ENCODE measurements around the gene GMCL1.

Gene GMCL1

DNA sequence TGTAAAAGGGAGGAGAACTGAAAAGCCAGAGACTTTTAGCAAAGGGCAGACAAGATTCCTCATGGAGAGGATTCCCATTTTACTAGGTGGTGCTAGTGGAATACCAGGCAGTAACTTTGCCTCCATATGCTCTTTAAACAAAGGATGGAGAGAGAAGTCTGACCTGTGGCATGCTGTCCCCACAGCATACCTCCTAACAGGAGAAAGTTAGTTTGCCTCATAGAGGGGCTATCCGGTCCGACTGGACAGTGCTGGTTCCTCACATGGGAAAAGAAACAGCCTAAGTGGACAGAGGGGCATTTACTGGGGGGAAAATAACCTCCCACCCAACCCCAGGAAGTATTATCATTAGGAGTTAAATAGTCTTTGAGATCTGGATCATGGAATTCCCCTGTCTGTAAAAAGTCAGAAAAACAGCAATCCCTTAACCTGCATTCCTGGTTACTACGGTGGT is 31.6 kb upstream of the GMCL1 start:
- no peaks in the 10 kb centered on the region for H4K20me1 ChIP-seq (ENCODE audit: insufficient read depth, low read length, poor library complexity, severe bottlenecking)
- H3K4me3 ChIP-seq (ENCODE audit: low read length, poor library complexity, severe bottlenecking): peak overlapping the region; percentile 70
- peak overlapping the region; percentile 80 for H3K4me2 ChIP-seq (ENCODE audit: low read depth, low read length, poor library complexity, severe bottlenecking)

DNA sequence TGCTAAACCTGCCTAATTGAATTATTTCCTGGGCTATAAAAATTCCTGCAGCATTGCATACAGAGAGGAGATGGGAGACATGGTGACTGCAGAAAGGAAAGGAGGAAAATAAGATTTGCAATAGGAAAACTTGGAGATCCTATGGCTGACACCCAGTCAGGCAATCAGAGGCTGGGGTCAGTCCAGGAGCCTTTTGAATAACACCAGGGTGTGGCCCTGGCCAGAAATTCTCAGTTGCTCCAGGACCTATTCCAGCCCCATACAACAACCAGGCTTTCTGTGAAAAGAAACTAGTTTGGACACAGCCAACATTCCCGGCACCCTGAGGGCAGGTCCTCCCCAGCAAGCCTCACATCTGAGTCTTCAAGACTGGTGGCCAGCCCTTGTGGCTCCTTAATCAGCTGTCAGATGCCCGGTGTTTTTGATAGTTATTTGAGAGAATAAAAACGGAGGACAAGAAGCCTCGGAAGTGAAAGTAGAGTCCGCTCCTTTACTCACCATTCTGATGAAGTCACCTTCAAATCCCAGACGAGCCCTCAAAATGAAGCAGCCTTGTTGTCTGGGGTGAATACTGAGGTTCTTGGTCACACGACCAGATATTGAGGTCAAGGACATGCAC is 31.1 kb upstream of the GMCL1 start:
- Histone ChIP-seq H3K4me3 (ENCODE audit: low read length, poor library complexity, severe bottlenecking) (peak overlapping the region; percentile 70), H3K4me1 (ENCODE audit: insufficient read depth, low read length, poor library complexity, severe bottlenecking) (peaks cover 27% of the 10 kb centered on the region), H3K9me2 (replicated peaks; ENCODE audit: low read depth, low read length) (no peaks in the 10 kb centered on the region), H3K36me3 (ENCODE audit: insufficient read depth, low read length) (no peaks in the 10 kb centered on the region), H3K27me3 (ENCODE audit: insufficient read depth, low read length, poor library complexity, severe bottlenecking) (no peaks in the 10 kb centered on the region), H2AFZ (ENCODE audit: low read length) (peak overlapping the region; percentile 77), H3K9me3 (ENCODE audit: insufficient read depth, low read depth, low read length) (no peaks in the 10 kb centered on the region), H4K20me1 (ENCODE audit: insufficient read depth, low read length, poor library complexity, severe bottlenecking) (no peaks in the 10 kb centered on the region), H3K9ac (ENCODE audit: low read depth, low read length, poor library complexity, severe bottlenecking) (peak overlapping the region; percentile 59), H3K79me2 (ENCODE audit: insufficient read depth, low read length) (no peaks in the 10 kb centered on the region), H3K4me2 (ENCODE audit: low read depth, low read length, poor library complexity, severe bottlenecking) (peak overlapping the region; percentile 80), H3F3A (ENCODE audit: low read depth) (no peaks in the 10 kb centered on the region)
- no peak for TF ChIP-seq EZH2phosphoT487 (IDR thresholded peaks at IDR 0.05; ENCODE audit: borderline replicate concordance)
- TF ChIP-seq, protein P1, sequence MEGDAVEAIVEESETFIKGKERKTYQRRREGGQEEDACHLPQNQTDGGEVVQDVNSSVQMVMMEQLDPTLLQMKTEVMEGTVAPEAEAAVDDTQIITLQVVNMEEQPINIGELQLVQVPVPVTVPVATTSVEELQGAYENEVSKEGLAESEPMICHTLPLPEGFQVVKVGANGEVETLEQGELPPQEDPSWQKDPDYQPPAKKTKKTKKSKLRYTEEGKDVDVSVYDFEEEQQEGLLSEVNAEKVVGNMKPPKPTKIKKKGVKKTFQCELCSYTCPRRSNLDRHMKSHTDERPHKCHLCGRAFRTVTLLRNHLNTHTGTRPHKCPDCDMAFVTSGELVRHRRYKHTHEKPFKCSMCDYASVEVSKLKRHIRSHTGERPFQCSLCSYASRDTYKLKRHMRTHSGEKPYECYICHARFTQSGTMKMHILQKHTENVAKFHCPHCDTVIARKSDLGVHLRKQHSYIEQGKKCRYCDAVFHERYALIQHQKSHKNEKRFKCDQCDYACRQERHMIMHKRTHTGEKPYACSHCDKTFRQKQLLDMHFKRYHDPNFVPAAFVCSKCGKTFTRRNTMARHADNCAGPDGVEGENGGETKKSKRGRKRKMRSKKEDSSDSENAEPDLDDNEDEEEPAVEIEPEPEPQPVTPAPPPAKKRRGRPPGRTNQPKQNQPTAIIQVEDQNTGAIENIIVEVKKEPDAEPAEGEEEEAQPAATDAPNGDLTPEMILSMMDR (conservative IDR thresholded peaks at IDR 0.05; ENCODE audit: low read length): no peak

More for the DNA sequence above, 31.6 kb upstream of the GMCL1 start:
- TF ChIP-seq EZH2phosphoT487 (IDR thresholded peaks at IDR 0.05; ENCODE audit: borderline replicate concordance): no peak
- TF ChIP-seq, protein P1 (conservative IDR thresholded peaks at IDR 0.05; ENCODE audit: low read length): no peak
- Histone ChIP-seq H3K36me3 (ENCODE audit: insufficient read depth, low read length) (no peaks in the 10 kb centered on the region), H3K4me1 (ENCODE audit: insufficient read depth, low read length, poor library complexity, severe bottlenecking) (peaks cover 24% of the 10 kb centered on the region), H3F3A (ENCODE audit: low read depth) (no peaks in the 10 kb centered on the region), H3K79me2 (ENCODE audit: insufficient read depth, low read length) (no peaks in the 10 kb centered on the region), H3K27me3 (ENCODE audit: insufficient read depth, low read length, poor library complexity, severe bottlenecking) (no peaks in the 10 kb centered on the region), H3K9me3 (ENCODE audit: insufficient read depth, low read depth, low read length) (no peaks in the 10 kb centered on the region), H2AFZ (ENCODE audit: low read length) (no peak overlapping the region), H3K9ac (ENCODE audit: low read depth, low read length, poor library complexity, severe bottlenecking) (peak overlapping the region; percentile 59), H3K9me2 (replicated peaks; ENCODE audit: low read depth, low read length) (no peaks in the 10 kb centered on the region)

DNA sequence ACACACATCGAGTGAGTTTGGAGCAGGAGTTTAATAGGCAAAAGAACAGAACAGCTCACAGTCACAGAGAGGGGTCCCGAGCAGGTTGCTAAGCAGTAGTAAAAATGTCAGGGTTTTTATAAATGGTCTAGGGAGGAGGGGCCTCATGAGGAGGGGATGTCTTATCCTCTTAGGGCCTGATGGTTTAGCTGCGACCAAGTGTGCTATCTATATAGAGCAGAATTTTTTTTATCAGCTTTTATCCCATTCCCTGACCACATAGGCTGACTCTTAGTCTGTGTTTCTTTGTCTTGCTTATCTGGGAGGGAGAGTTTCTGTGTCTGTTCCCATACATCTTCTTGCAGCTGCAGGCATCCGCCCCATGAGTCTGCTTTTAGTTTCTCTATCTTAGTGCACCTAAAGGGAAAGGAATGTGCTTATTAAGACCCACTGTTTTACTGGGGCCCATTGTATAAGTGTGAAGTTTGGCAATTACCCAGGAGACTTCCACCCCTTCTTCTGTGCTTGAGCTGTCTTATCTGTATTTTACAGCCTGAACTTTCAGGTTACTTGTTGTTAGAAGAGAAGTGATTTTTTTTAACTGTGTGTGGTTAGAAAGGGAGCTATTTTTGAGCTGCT is 30.4 kb upstream of the GMCL1 start:
- peak overlapping the region; percentile 59 for H3K9ac ChIP-seq (ENCODE audit: low read depth, low read length, poor library complexity, severe bottlenecking)
- no peak for TF ChIP-seq EZH2phosphoT487 (IDR thresholded peaks at IDR 0.05; ENCODE audit: borderline replicate concordance)
- TF ChIP-seq, protein P1 (conservative IDR thresholded peaks at IDR 0.05; ENCODE audit: low read length): no peak
- no peaks in the 10 kb centered on the region for H3K9me3 ChIP-seq (ENCODE audit: insufficient read depth, low read depth, low read length)
- no peaks in the 10 kb centered on the region for H3K79me2 ChIP-seq (ENCODE audit: insufficient read depth, low read length)
- no peaks in the 10 kb centered on the region for H3K9me2 ChIP-seq (replicated peaks; ENCODE audit: low read depth, low read length)
- peak overlapping the region; percentile 80 for H3K4me2 ChIP-seq (ENCODE audit: low read depth, low read length, poor library complexity, severe bottlenecking)
- H4K20me1 ChIP-seq (ENCODE audit: insufficient read depth, low read length, poor library complexity, severe bottlenecking): no peaks in the 10 kb centered on the region
- peak overlapping the region; percentile 77 for H2AFZ ChIP-seq (ENCODE audit: low read length)
- peak overlapping the region; percentile 70 for H3K4me3 ChIP-seq (ENCODE audit: low read length, poor library complexity, severe bottlenecking)
- no peaks in the 10 kb centered on the region for H3F3A ChIP-seq (ENCODE audit: low read depth)
- no peaks in the 10 kb centered on the region for H3K27me3 ChIP-seq (ENCODE audit: insufficient read depth, low read length, poor library complexity, severe bottlenecking)
- H3K36me3 ChIP-seq (ENCODE audit: insufficient read depth, low read length): no peaks in the 10 kb centered on the region
- peaks cover 30% of the 10 kb centered on the region for H3K4me1 ChIP-seq (ENCODE audit: insufficient read depth, low read length, poor library complexity, severe bottlenecking)
